ENCODE data around the gene RGS3. TPM values are rescaled to one million over a fixed set of nuclear protein-coding genes. Genes with fewer than 3 reads are reported as not detected.

Gene RGS3
- polyA plus RNA-seq, 2 of the 4 experiments (the other 2 are of a cell fraction), result 19.6 to 22.9 TPM

DNA sequence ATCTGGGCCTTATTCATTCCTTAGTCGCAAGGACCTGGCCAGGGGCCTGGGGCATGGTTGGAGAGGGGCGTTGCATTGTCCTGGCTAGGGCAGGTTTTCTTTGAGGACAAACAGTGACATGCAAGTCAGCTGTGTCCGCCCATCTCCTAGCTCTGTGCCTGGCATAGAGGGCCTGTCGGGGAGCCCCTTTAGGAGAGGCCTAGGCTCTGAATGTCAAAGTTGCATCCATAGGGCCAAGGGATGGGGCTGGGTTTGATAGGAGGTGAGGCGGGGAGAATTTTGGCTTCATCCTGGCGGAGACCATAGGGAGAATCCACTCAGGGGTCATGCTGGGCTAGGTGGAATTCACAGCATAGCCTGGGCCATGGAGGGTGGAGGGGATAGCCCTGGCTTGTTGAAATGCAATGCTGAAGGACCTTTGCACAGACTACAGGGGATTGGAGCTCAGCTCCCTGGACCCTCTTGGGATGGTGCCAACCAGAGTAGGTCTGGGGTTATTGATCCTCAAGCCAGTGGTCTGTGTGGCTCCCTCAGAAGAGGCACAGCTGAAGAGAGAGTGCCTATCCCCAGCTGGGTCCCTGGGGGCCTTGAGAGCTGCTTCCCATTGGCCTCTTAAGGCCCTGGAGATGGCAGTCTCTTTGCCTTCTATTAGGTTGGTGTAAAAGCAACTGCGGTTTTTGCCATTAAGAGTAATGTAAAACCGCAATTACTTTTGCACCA is 104.0 kb downstream of the RGS3 start:
- no peak overlapping the region for H3K4me2 ChIP-seq
- H3K27ac ChIP-seq, result no peak overlapping the region
- ChIA-PET CTCF (interaction anchor here (1.4 kb wide), 1 partner anchor 122 kb away, joined by 5 read pairs; no protein-coding TSS in a partner anchor), POLR2A (no interaction called here)
- peaks cover 16% of the 10 kb centered on the region for H3K4me1 ChIP-seq
- H3K9me3 ChIP-seq, result no peaks in the 10 kb centered on the region
- WGBS (ENCODE audit: missing lambda C conversion rate), result 94% methylated on average over 8 of the region's 8 CpGs
- ATAC-seq (no peak), DNase-seq (ENCODE audit: low read depth in 1 of 2, low spot score in 1 of 2) (no peak), FAIRE-seq (no peak)
- no peak for TF ChIP-seq RARB (CRISPR knock-in tag; IDR thresholded peaks at IDR 0.05)
- TF ChIP-seq TFCP2L1 (CRISPR knock-in tag; IDR thresholded peaks at IDR 0.05), result no peak
- no peak for TF ChIP-seq CHD4 (IDR thresholded peaks at IDR 0.05; ENCODE audit: borderline replicate concordance)
- H3K4me3 ChIP-seq, result no peak overlapping the region

DNA sequence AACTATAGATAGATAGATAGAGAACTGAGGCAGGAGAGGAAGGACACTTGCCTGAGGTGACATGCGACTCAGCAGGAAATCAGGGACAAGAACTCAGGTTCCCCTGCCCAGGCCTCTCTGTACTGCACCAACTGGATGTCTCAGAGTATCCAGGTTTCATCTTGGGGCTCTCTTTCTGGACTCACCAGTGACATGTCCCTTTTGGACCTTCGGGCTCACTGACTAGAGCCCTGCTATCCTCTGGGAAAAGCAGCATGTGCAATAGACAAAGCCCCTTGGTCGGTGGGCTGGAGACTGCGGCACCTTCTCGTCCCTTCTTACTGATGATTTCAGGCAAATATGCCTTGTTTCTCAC is 104.5 kb downstream of the RGS3 start:
- POLR2A ChIA-PET, result no interaction called here
- TF ChIP-seq JUNB (IDR thresholded peaks at IDR 0.05) (no peak), CEBPB (IDR thresholded peaks at IDR 0.05) (no peak), SMC3 (IDR thresholded peaks at IDR 0.05) (no peak), ESRRA (IDR thresholded peaks at IDR 0.05; ENCODE audit: borderline replicate concordance, low read length) (no peak), EHF (CRISPR knock-in tag; IDR thresholded peaks at IDR 0.05) (no peak), FOXS1 (CRISPR knock-in tag; IDR thresholded peaks at IDR 0.05) (no peak), ZNF302 (CRISPR knock-in tag; IDR thresholded peaks at IDR 0.05) (no peak), BHLHE40 (IDR thresholded peaks at IDR 0.05; ENCODE audit: low read depth, low read length) (no peak), ZSCAN20 (CRISPR knock-in tag; IDR thresholded peaks at IDR 0.05) (no peak), MAZ (IDR thresholded peaks at IDR 0.05; ENCODE audit: borderline replicate concordance, low read depth, low read length) (no peak), TFCP2L1 (CRISPR knock-in tag; IDR thresholded peaks at IDR 0.05) (no peak), ATOH8 (CRISPR knock-in tag; IDR thresholded peaks at IDR 0.05; ENCODE audit: low read depth) (no peak), CBX2 (IDR thresholded peaks at IDR 0.05; ENCODE audit: borderline replicate concordance, low read depth) (no peak)
- ATAC-seq (no peak), DNase-seq (ENCODE audit: low read depth in 1 of 2, low spot score in 1 of 2) (no peak), FAIRE-seq (no peak)
- Histone ChIP-seq H3K4me2 (no peak overlapping the region), H3K4me3 (no peak overlapping the region), H3K9me3 (no peaks in the 10 kb centered on the region), H3K4me1 (peaks cover 16% of the 10 kb centered on the region), H3K27ac (no peak overlapping the region)
- 97% methylated on average over 5 of the region's 5 CpGs for WGBS (ENCODE audit: missing lambda C conversion rate)
- CTCF ChIA-PET, result interaction anchor here (1.3 to 1.4 kb wide), 2 partner anchors 15 to 122 kb away, joined by 5 read pairs; no protein-coding TSS in a partner anchor

DNA sequence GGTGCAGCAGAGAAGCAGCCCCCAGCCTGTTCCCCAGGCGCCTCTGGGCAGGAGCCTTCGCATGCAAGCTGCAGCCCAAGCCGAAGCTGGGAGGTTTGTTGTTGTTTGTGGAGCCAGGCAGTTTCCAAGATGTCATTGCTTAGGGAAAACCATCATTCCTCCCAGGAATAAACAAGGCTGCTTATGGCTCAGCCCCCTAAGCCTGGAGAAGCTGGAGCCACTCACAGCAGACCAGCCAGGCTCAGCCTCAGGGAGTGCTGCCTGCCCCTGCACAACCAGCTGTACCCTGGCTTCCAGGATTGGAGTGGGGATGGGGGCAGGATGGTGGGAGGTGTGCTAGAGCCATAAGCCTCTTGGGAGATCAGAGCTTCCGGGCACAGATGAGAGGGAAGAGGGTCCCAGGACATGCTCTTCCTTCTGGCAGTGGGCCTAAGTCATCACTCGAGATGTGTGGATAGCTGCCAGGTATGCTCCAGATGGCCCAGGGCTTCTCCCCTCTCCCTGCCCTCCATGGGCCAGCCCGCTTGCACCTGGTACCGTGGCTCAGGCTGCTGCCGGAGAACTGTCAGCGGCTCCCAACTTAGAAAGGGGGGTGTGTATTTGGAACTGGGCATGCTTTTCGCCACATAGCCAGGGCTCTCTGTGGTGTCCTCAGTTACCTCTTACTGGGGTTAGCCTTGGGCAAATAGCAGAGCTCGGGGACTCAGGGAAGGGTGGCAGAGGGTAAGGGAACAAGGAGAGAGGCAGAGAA is 105.2 kb downstream of the RGS3 start:
- POLR2A ChIA-PET, result interaction anchor here (1.0 kb wide), 1 partner anchor 159 kb away, joined by 3 read pairs; no protein-coding TSS in a partner anchor
- H3K4me1 ChIP-seq, result peaks cover 15% of the 10 kb centered on the region
- WGBS (ENCODE audit: missing lambda C conversion rate), result 89% methylated on average over 6 of the region's 11 CpGs
- H3K9me3 ChIP-seq, result no peaks in the 10 kb centered on the region
- TF ChIP-seq FOXS1 (CRISPR knock-in tag; IDR thresholded peaks at IDR 0.05), result no peak
- TF ChIP-seq, protein P1, sequence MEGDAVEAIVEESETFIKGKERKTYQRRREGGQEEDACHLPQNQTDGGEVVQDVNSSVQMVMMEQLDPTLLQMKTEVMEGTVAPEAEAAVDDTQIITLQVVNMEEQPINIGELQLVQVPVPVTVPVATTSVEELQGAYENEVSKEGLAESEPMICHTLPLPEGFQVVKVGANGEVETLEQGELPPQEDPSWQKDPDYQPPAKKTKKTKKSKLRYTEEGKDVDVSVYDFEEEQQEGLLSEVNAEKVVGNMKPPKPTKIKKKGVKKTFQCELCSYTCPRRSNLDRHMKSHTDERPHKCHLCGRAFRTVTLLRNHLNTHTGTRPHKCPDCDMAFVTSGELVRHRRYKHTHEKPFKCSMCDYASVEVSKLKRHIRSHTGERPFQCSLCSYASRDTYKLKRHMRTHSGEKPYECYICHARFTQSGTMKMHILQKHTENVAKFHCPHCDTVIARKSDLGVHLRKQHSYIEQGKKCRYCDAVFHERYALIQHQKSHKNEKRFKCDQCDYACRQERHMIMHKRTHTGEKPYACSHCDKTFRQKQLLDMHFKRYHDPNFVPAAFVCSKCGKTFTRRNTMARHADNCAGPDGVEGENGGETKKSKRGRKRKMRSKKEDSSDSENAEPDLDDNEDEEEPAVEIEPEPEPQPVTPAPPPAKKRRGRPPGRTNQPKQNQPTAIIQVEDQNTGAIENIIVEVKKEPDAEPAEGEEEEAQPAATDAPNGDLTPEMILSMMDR (IDR thresholded peaks at IDR 0.05), result no peak
- TF ChIP-seq EHF (CRISPR knock-in tag; IDR thresholded peaks at IDR 0.05), result no peak
- TF ChIP-seq PHF8 (IDR thresholded peaks at IDR 0.05; ENCODE audit: borderline replicate concordance, low read depth), result no peak
- no peak for TF ChIP-seq FOSL2 (IDR thresholded peaks at IDR 0.05)
- TF ChIP-seq FOSL2 (CRISPR knock-in tag; IDR thresholded peaks at IDR 0.05), result no peak
- no peak for TF ChIP-seq SMC3 (IDR thresholded peaks at IDR 0.05)
- no peak for TF ChIP-seq POLR2A (IDR thresholded peaks at IDR 0.05; ENCODE audit: low read length)
- no peak for TF ChIP-seq CHD2 (IDR thresholded peaks at IDR 0.05; ENCODE audit: low read length, partially characterized antibody)
- no peak for TF ChIP-seq TFCP2L1 (CRISPR knock-in tag; IDR thresholded peaks at IDR 0.05)
- TF ChIP-seq POLR2AphosphoS2 (conservative IDR thresholded peaks at IDR 0.05; ENCODE audit: low read length), result no peak
- no peak for TF ChIP-seq HOXB5 (CRISPR knock-in tag; IDR thresholded peaks at IDR 0.05)
- TF ChIP-seq CEBPB (IDR thresholded peaks at IDR 0.05), result no peak
- DNase-seq (ENCODE audit: low read depth in 1 of 2, low spot score in 1 of 2), result no peak
- ATAC-seq, result no peak; a peak in 1 of 6 replicates
- no peak overlapping the region for H3K4me2 ChIP-seq
- FAIRE-seq, result no peak
- H3K4me3 ChIP-seq, result no peak overlapping the region
- CTCF ChIA-PET, result interaction anchor here (0.9 to 2.9 kb wide), 5 partner anchors 10 to 123 kb away, joined by 3 to 10 read pairs (median 5); no protein-coding TSS in a partner anchor
- H3K27ac ChIP-seq, result 0 out of 6 replicates have a peak overlapping the region, but pooled peaks of 1 of the 2 experiments have one; percentile 7

Data from A549 (cell line).